PFSK-1 (cell line): ENCODE measurements around the gene ATF7IP2.

Experiments used
- FOXP2 ChIP-seq: optimal IDR thresholded peaks from 2 replicates; pipeline ENCODE3; 2011; ENCODE audit warnings: borderline replicate concordance, control low read depth, inconsistent platforms; ENCODE audit not compliant: insufficient read depth; ENCODE audit errors: extremely low read length, extremely low read depth
- POLR2AphosphoS5 ChIP-seq: IDR thresholded peaks from 2 replicates; pipeline ENCODE4 v1.6.1; 2012; ENCODE audit warnings: low read depth, mild to moderate bottlenecking, control low read depth, low read length, moderate library complexity
- REST ChIP-seq, 2 experiments: IDR thresholded peaks; 2 replicates each; pipeline versions ENCODE4 v1.6.1 to v1.8.0; 2011 to 2012; ENCODE audit warnings: low read depth in 2 of 2, low read length in 2 of 2, control low read depth in 1 of 2, inconsistent platforms in 1 of 2, mild to moderate bottlenecking in 1 of 2, moderate library complexity in 1 of 2; ENCODE audit not compliant: insufficient read depth in 1 of 2
- SIN3A ChIP-seq: IDR thresholded peaks from 2 replicates; pipeline ENCODE4 v1.6.1; 2012; ENCODE audit warnings: mild to moderate bottlenecking, low read length, moderate library complexity, borderline replicate concordance; ENCODE audit not compliant: insufficient read depth
- TAF1 ChIP-seq: IDR thresholded peaks from 2 replicates; pipeline ENCODE4 v1.6.1; 2012; ENCODE audit warnings: low read length, control low read depth, borderline replicate concordance; ENCODE audit not compliant: insufficient read depth

Gene ATF7IP2

GRCh38 chr16:10518479-10519041 is 132.7 kb downstream of the ATF7IP2 start:
- no peak for TF ChIP-seq POLR2AphosphoS5
- TF ChIP-seq FOXP2: no peak
- no peak for TF ChIP-seq REST (IDR thresholded peaks at IDR 0.05; ENCODE audit: insufficient read depth in 1 of 2, low read depth in 2 of 2, low read length in 2 of 2)
- TF ChIP-seq SIN3A: no peak
- no peak for TF ChIP-seq TAF1

- TF ChIP-seq POLR2AphosphoS5 (no peak), FOXP2 (no peak), TAF1 (no peak), REST (IDR thresholded peaks at IDR 0.05; ENCODE audit: insufficient read depth in 1 of 2, low read depth in 2 of 2, low read length in 2 of 2) (no peak), SIN3A (no peak)
Measured at GRCh38 chr16:10519297-10519696, 133.4 kb downstream of the ATF7IP2 start.

- TF ChIP-seq SIN3A (no peak), TAF1 (no peak), POLR2AphosphoS5 (no peak), REST (IDR thresholded peaks at IDR 0.05; ENCODE audit: insufficient read depth in 1 of 2, low read depth in 2 of 2, low read length in 2 of 2) (no peak), FOXP2 (no peak)
Measured at GRCh38 chr16:10519929-10520868, 134.3 kb downstream of the ATF7IP2 start.

- TF ChIP-seq SIN3A: no peak
- no peak for TF ChIP-seq TAF1
- no peak for TF ChIP-seq FOXP2
- TF ChIP-seq POLR2AphosphoS5: no peak
Measured at GRCh38 chr16:10520869-10521578, 135.2 kb downstream of the ATF7IP2 start.

- no peak for TF ChIP-seq FOXP2
- no peak for TF ChIP-seq POLR2AphosphoS5
- no peak for TF ChIP-seq REST (IDR thresholded peaks at IDR 0.05; ENCODE audit: insufficient read depth in 1 of 2, low read depth in 2 of 2, low read length in 2 of 2)
- TF ChIP-seq TAF1: no peak
- TF ChIP-seq SIN3A: no peak
Measured at GRCh38 chr16:10521681-10522274, 135.9 kb downstream of the ATF7IP2 start.
